Endothelial cell (in vitro differentiated cells): ENCODE measurements around the gene CKS1B. TPM values are rescaled to one million over a fixed set of nuclear protein-coding genes. Genes with fewer than 3 reads are reported as not detected.
A peak's percentile ranks its signal among the peaks of the same experiment; 100 is the strongest.

ENCODE experiments used
- DNase-seq: peaks from one replicate; pipeline ENCODE4 v3.0.0; 2021; ENCODE audit warnings: low spot score
- H3K27ac Mint-ChIP-seq: one replicate; pipeline ENCODE4 v1.8.0; 2021; ENCODE audit warnings: mixed read lengths, inconsistent platforms; ENCODE audit not compliant: unreplicated experiment
- H3K27me3 Mint-ChIP-seq: one replicate; pipeline ENCODE4 v1.8.0; 2021; ENCODE audit warnings: mild to moderate bottlenecking, moderate library complexity, mixed read lengths, inconsistent platforms; ENCODE audit not compliant: unreplicated experiment
- H3K36me3 Mint-ChIP-seq: one replicate; pipeline ENCODE4 v1.8.0; 2021; ENCODE audit warnings: mild to moderate bottlenecking, low read depth, mixed read lengths, inconsistent platforms; ENCODE audit not compliant: unreplicated experiment
- H3K4me1 Mint-ChIP-seq: one replicate; pipeline ENCODE4 v1.8.0; 2021; ENCODE audit warnings: mild to moderate bottlenecking, mixed read lengths, inconsistent platforms; ENCODE audit not compliant: unreplicated experiment
- H3K4me3 Mint-ChIP-seq: one replicate; pipeline ENCODE4 v1.8.0; 2021; ENCODE audit warnings: mild to moderate bottlenecking, mixed read lengths, inconsistent platforms; ENCODE audit not compliant: unreplicated experiment
- H3K9me3 Mint-ChIP-seq: one replicate; pipeline ENCODE4 v1.8.0; 2021; ENCODE audit warnings: mixed read lengths, inconsistent platforms; ENCODE audit not compliant: unreplicated experiment
- CTCF ChIP-seq: fragments of 200-600 bp; sonication (generic); IDR thresholded peaks from one replicate; pipeline ENCODE4 v1.5.0; 2021; ENCODE audit warnings: antibody characterized with exemption; ENCODE audit not compliant: unreplicated experiment
- total RNA-seq: library from RNA; stranded (reverse); fragmentation: NEBNext Ultra II Directional; extraction: Animal tissue kit (Norgen Biotek cat#: 25700); gene quantifications from one replicate; pipeline ENCODE4 v1.2.1, GENCODE V29; 2021; ENCODE audit not compliant: unreplicated experiment

Gene CKS1B
- total RNA-seq, 1 donor from 2014 or later = 48.3 TPM

DNA sequence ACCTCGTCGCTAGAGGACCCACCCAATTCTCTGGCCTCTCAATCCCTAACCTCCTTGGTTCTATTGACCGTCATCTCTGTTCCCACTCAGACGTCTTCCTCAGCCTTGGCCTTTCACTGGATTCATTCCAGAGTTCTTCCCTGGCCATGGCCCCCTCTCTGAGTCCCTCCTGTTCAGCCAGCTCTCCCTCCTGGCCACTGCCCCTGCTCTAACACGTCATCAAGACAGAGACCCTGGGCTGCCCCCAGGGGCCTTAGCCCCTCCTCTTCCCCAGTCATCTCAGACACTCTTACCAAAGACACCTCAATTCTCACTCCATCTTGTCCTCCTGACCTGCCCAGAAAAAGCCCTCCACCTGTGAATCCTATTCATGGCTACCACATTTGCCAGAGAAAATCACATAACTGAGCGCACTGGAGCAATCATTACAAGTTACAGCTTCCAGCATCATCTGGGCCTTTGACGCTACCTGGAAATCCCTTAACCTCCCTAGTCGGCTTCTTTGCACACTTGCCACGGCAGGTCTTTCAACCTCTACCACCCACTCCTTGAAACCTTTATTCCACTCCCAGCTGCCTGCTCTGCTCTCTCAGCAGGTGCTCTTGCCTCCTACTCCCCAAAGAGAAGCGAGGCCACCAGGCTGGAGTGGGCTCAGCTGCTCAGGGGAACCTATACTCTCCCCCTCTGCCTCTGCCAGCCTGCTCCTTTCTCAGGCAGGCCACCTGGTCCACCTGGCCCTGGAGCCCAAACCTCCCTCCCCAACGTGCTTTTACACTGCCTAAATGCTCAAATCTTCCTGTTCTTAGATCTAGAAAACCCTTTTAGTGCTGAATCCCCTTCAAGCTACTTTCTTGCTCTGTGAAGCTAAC, 45.1 kb downstream of the CKS1B start:
- H3K27ac Mint-ChIP-seq = peak overlapping the region; percentile 10
- peaks cover 15% of the 10 kb centered on the region for H3K27me3 Mint-ChIP-seq
- DNase-seq = no peak
- H3K4me1 Mint-ChIP-seq = peaks cover 29% of the 10 kb centered on the region
- no peak for TF ChIP-seq CTCF
- no peaks in the 10 kb centered on the region for H3K9me3 Mint-ChIP-seq
- H3K36me3 Mint-ChIP-seq = peaks cover 9% of the 10 kb centered on the region
- peak overlapping the region; percentile 1 for H3K4me3 Mint-ChIP-seq

DNA sequence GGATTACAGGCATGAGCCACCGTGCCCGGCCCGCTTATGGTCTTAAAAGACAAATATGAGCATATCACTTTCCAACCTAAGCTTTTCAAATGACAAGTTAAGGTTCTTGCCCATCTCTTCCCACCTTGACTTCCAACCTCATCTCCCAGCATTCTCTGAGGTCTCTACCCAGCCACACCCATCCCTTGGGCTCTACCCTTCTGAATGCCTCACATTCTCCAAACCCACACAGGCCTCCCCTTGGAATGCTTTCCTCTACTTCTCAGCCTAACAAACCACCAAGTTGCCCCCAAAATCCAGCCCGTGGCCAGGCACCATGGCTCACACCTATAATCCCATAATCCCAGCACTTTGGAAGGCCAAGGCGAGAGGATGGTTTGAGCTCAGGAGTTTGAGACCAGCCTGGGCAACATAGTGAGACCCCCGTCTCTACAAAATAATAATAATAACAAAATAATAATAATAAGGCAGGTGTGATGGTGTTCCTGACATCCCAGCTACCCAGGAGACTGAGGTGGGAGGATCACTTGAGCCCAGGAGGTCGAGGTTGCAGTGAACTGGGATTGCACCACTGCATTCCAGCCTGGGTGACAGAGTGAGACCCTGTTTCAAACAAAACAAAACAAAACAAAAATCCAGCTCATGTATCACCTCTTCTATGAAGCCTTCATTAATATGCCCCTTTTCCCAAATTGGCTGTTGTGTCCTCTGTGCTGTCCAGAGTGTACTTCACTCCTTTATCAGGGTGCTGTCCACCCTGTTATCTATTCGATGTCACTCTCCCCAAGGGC, 47.9 kb downstream of the CKS1B start:
- Mint-ChIP-seq H3K27ac (no peak overlapping the region), H3K4me1 (peaks cover 30% of the 10 kb centered on the region), H3K9me3 (no peaks in the 10 kb centered on the region), H3K27me3 (peaks cover 14% of the 10 kb centered on the region), H3K36me3 (peaks cover 9% of the 10 kb centered on the region), H3K4me3 (no peak overlapping the region)
- no peak for DNase-seq
- no peak for TF ChIP-seq CTCF

- H3K27ac Mint-ChIP-seq = no peak overlapping the region
- H3K9me3 Mint-ChIP-seq = no peaks in the 10 kb centered on the region
- H3K27me3 Mint-ChIP-seq = peaks cover 12% of the 10 kb centered on the region
- H3K4me3 Mint-ChIP-seq = no peak overlapping the region
- H3K4me1 Mint-ChIP-seq = peaks cover 27% of the 10 kb centered on the region
- no peak for TF ChIP-seq CTCF
- DNase-seq = no peak
- peaks cover 9% of the 10 kb centered on the region for H3K36me3 Mint-ChIP-seq
Measured at GRCh38 chr1:155022927-155023236, 48.4 kb downstream of the CKS1B start.

- Mint-ChIP-seq H3K4me3 (no peak overlapping the region), H3K4me1 (peaks cover 25% of the 10 kb centered on the region), H3K9me3 (no peaks in the 10 kb centered on the region), H3K27me3 (peaks cover 12% of the 10 kb centered on the region), H3K36me3 (peaks cover 9% of the 10 kb centered on the region), H3K27ac (no peak overlapping the region)
- TF ChIP-seq CTCF = no peak
- no peak for DNase-seq
Measured at GRCh38 chr1:155023627-155024026, 49.1 kb downstream of the CKS1B start.

DNA sequence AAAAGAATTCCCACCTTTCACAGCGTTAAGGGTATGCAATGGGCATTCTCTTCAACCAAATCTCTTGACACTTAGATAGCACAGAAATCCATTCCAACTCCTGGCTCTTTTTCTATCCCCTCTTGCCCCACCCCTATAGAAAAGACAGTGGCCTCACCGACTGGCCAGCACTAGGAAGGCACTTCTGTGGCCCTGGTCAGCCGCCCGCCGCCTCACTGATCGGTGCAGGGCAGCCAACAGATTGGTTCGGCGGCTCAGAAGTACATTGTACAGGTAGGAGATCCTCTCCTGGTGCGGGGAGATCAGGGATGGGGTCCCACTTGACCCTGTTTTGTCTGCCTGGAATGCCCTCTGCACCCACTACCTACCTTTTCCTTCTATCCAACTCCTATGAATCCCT, 49.8 kb downstream of the CKS1B start:
- TF ChIP-seq CTCF = no peak
- Mint-ChIP-seq H3K27me3 (peaks cover 12% of the 10 kb centered on the region), H3K9me3 (no peaks in the 10 kb centered on the region), H3K27ac (peak overlapping the region; percentile 52), H3K36me3 (peaks cover 12% of the 10 kb centered on the region), H3K4me1 (peaks cover 28% of the 10 kb centered on the region), H3K4me3 (no peak overlapping the region)
- DNase-seq = no peak
